ENCODE results near the gene CAPN1.
"Not testable (repeated sequence)": the region's sequence is repeated elsewhere in the genome, so short reads cannot be mapped to it uniquely, and the experiment has no call there.

The CAPN1 gene

GRCh38 chr11:65181569-65182257 lies at the start of gene CAPN1:
CAPN1 (plus strand) TSS chr11:65181928; CDS start chr11:65182702, 774 bp downstream.
- DNase-seq (ENCODE audit: low spot score) = peak; percentile 81

GRCh38 chr11:65132238-65132987 lies 49.3 kb upstream of the CAPN1 start:
- DNase-seq (ENCODE audit: low spot score) = no peak

- DNase-seq (ENCODE audit: low spot score) = peak; percentile 32
These were observed 48.6 kb upstream of the CAPN1 start for GRCh38 chr11:65132988-65133700.

GRCh38 chr11:65133724-65134123 lies 48.0 kb upstream of the CAPN1 start:
- no peak for DNase-seq (ENCODE audit: low spot score)

GRCh38 chr11:65134240-65134951 lies 47.3 kb upstream of the CAPN1 start, which contains the start of gene SYVN1:
SYVN1 (minus strand) TSS chr11:65134519; CDS start chr11:65133601, 918 bp downstream.
- peak; percentile 88 for DNase-seq (ENCODE audit: low spot score)

DNA sequence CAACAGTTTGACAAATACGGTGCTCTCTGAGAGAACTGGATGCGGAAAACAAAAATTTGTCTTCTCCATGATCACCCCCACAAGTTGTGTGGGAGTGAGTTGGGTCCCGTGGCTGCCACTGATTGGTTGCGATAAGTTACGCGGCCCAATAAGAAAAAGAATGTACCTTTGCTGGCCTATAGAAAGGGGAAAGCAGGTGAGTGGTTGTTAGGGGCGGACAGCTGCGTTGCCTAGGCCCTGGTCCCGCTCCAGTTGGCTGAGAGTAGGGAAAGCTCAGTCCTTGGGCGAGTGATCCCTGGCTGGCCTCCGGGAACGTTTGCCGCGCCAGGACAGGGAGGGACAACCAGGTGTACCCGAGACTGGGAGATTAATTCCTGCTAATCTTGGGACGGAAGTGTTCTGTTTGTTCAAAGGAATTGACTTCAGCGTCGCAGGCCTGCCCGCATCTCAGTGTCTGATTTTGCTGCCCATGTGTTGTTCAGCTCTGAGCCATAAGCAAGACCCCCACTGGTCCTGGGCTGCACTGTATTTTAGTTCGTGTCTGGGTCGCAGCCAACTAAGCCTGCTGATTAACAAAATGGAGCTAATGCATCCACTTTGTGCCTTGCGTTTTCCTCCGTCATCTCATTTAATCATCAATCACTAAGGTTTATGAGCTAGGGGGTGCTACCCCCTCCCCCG lies 46.6 kb upstream of the CAPN1 start:
- DNase-seq (ENCODE audit: low spot score) = peak; percentile 90

- DNase-seq (ENCODE audit: low spot score) = no peak
These were observed 46.0 kb upstream of the CAPN1 start for GRCh38 chr11:65135633-65136145.

GRCh38 chr11:65136515-65137096 lies 45.1 kb upstream of the CAPN1 start:
- DNase-seq (ENCODE audit: low spot score) = no peak

DNA sequence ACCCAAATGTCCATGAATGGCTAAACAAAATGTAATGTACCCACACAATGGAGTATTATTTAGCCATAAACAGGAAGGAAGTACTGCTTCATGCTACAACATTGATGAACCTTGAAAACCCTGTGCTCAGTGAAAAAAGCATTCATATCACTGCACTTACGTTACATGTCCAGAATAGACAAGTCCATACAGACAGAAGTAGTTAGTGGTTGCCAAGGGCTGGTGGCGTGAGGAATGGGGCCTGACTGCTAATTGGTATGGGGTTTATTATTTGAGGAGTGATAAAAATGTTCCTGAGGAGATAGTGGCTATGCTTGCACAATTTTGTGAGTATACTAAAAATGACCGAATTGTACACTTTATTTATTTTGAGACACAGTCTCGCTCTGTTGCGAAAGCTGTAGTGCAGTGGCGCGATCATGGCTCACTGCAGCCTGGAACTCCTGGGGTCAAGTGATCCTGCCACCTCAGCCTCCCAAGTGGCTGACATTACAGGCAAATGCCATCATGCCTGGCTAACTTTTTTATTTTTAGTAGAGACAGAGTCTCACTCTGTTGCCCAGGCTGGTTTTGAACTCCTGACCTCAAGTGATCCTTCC lies 39.7 kb upstream of the CAPN1 start:
- DNase-seq (ENCODE audit: low spot score) = no peak

DNA sequence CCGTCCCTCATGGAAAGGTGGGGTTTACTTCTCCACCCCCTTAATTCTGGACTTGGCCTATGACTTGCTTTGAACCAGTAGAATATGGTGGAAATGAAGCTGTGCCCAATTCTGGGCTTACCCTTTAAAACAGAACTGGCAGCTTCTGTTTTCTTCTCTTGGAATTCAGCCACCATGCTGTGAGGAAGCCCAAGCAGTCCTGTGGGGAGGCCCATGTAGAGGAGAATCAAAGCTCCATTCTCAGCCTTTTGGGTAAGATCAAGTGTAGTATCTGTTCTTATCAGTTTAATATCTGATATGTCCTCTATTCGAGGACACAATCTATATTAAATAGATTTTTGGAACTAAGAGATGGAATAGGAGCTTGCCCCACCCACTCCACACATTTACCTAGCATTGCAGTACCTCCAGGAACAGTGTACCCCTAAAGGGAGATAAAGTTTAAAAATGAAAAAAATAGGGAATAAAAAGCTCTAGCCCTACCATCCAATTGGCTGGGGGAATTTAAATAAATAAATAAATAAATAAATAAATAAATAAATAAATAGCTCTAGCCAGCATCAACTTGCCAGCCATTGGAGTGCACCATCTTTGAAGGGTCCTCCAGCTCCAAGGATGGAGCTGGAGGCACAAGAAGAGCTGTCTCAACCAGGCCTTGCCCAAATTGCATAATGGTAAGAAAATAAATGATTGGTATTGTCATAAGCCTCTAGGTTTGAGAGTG lies 34.2 kb upstream of the CAPN1 start:
- DNase-seq (ENCODE audit: low spot score) = no peak

- DNase-seq (ENCODE audit: low spot score) = no peak
These were observed 33.1 kb upstream of the CAPN1 start for GRCh38 chr11:65148657-65149056.

GRCh38 chr11:65150131-65150508 lies 31.6 kb upstream of the CAPN1 start:
- not testable (repeated sequence) for DNase-seq (ENCODE audit: low spot score)

- no peak for DNase-seq (ENCODE audit: low spot score)
These were observed 31.0 kb upstream of the CAPN1 start for GRCh38 chr11:65150509-65151299.

DNA sequence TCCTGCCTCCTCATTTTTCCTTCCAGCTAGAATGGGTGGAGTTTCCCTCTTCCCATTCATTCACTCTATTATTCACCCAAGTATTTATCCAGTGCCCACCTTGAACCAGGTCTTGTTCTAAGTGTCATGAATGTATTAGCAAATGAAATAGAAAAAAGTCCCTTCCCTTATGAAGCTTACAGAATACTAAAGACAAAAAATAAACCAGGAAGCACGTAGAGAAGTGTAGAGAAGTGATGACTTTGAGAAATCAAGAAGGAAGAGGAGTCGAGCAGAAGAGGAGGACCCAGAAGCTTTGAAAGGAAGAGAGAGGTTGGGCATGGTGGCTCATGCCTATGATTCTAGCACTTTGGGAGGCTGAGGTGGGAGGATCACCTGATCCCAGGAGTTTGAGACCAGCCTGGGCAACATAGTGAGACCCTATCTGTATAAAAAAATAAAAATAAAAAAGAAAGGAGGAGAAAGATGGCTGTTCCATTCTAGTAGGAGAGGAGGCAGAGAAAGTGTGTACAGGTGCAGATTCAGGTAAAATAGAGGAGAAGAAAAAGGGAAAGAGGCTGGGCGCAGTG lies 30.3 kb upstream of the CAPN1 start:
- no peak for DNase-seq (ENCODE audit: low spot score)

DNA sequence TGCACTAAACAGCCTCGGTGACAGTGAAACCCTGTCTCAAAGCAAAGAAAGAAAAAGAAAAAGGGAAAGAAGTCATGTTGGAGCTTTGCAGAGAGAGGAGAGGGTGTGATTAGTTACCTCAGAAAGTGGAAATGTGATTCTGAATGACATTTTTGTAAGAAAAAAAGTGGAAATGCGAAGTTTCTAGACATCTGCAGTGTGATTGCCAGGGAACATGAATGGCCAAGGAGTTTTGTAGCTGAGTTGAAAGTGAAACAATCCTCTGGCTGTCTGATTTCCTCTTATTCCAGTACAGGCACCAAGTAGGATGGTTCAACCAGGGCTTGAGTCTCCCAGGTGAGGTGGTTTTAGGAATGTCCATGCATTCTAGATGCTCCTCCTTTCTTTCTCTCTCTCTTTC lies 29.6 kb upstream of the CAPN1 start:
- no peak for DNase-seq (ENCODE audit: low spot score)

DNA sequence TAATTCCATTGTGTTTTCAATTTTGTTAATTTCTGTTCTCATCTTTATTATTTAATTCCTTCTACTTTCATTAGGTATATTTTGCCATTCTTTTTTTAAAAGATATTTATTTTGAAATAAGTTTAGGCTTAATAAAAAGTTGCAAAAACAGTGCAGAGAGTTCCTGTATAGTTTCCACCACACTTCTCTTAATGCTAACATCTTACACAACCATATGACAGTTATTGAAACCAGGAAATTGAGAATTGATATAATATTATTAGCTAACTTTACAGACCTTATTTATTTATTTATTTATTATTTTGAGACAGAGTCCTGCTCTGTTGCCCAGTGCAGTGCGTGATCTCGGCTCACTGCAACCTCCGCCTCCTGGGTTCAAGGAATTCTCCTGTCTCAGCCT lies 25.5 kb upstream of the CAPN1 start:
- no peak for DNase-seq (ENCODE audit: low spot score)

DNA sequence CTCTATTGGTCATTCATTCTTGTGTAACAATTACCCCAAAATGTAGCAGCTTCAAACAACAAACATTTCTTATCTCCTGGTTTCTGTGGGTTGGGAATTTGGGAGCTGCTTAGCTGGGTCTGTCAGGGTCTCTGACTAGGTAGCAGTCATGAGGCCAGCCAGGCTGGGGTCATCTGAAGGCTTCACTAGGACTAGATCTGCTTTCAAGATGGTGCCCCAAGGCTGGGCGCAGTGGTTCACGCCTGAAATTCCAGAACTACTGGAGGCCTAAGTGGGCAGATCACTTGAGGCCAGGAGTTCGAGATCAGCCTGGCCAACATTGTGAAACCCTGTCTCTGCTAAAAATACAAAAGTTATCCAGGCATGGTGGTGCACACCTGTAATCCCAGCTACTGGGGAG lies 24.8 kb upstream of the CAPN1 start:
- DNase-seq (ENCODE audit: low spot score) = no peak

- no peak for DNase-seq (ENCODE audit: low spot score)
These were observed 24.4 kb upstream of the CAPN1 start for GRCh38 chr11:65157336-65157735.

DNA sequence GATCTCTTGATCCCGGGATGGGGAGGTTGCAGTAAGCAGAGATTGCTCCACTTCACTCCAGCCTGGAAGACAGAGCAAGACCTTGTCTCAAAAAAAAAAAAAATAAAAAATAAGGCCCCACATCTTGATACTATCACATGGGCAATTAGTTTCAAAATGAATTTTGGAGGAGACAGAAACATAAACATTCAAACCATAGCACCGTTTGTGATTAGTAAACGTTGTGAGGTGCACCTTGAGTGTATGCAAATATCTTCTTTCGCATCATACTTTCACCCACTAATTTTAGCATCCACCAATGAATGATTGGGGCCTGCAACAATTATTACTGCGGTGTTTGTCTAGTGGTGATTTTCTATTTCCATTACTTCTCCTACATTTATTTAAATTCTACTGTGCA lies 22.7 kb upstream of the CAPN1 start:
- DNase-seq (ENCODE audit: low spot score) = no peak

All from CD4-positive, alpha-beta T cell treated with Interleukin-6 at 100 ng/mL for 8 hours (primary cell).